ENCODE measurements around the gene BMP10.

The BMP10 gene

GRCh38 chr2:68849579-68850030 is 21.6 kb downstream of the BMP10 start:
- Histone ChIP-seq H4K8ac (ENCODE audit: low read length) (no peak overlapping the region), H2AK5ac (ENCODE audit: low read length, severe bottlenecking) (no peak overlapping the region), H3K27ac (ENCODE audit: low read length, poor library complexity, severe bottlenecking) (no peak overlapping the region), H3K4me3 (ENCODE audit: insufficient read depth in 1 of 2, low read depth in 1 of 2, low read length in 2 of 2) (no peak overlapping the region), H3K4me1 (ENCODE audit: control insufficient read depth, insufficient read depth, low read depth, low read length) (no peaks in the 10 kb centered on the region), H2BK12ac (ENCODE audit: low read length in 2 of 2) (no peak overlapping the region), H3K4me2 (ENCODE audit: low read length, poor library complexity, severe bottlenecking) (no peak overlapping the region), H3K4ac (ENCODE audit: low read depth in 1 of 2, low read length in 2 of 2) (no peak overlapping the region), H2BK15ac (ENCODE audit: low read depth, poor library complexity, severe bottlenecking) (no peak overlapping the region), H2BK5ac (ENCODE audit: low read depth, low read length, poor library complexity, severe bottlenecking) (no peak overlapping the region), H3K79me1 (replicated peaks; ENCODE audit: low read length, poor library complexity, severe bottlenecking) (no peaks in the 10 kb centered on the region), H3K9ac (ENCODE audit: low read length) (no peak overlapping the region), H4K91ac (ENCODE audit: low read length) (no peak overlapping the region), H3K9me3 (ENCODE audit: control insufficient read depth, low read length) (no peaks in the 10 kb centered on the region), H2BK120ac (ENCODE audit: low read depth, low read length) (no peak overlapping the region), H3K27me3 (ENCODE audit: control insufficient read depth in 1 of 2, insufficient read depth in 1 of 2, low read length in 2 of 2) (peaks cover 7 to 37% of the 10 kb centered on the region in 2 experiments), H3K18ac (ENCODE audit: low read depth in 1 of 2, low read length in 2 of 2) (no peak overlapping the region), H2AFZ (ENCODE audit: low read depth, low read length) (no peak overlapping the region), H3K14ac (ENCODE audit: low read length in 2 of 2) (no peak overlapping the region), H3K36me3 (ENCODE audit: control insufficient read depth in 1 of 2, insufficient read depth in 2 of 2, low read depth in 1 of 2, low read length in 2 of 2) (no peaks in the 10 kb centered on the region), H3K23ac (ENCODE audit: low read length in 2 of 2) (no peak overlapping the region)
- WGBS = 9% methylated on average over 3 of the region's 4 CpGs
- peak; percentile 97 for DNase-seq

GRCh38 chr2:68847751-68848150 is 23.4 kb downstream of the BMP10 start:
- H2BK5ac ChIP-seq (ENCODE audit: low read depth, low read length, poor library complexity, severe bottlenecking) = no peak overlapping the region
- no peaks in the 10 kb centered on the region for H3K9me3 ChIP-seq (ENCODE audit: control insufficient read depth, low read length)
- H2AK5ac ChIP-seq (ENCODE audit: low read length, severe bottlenecking) = no peak overlapping the region
- H3K9ac ChIP-seq (ENCODE audit: low read length) = no peak overlapping the region
- DNase-seq = no peak
- H3K4me2 ChIP-seq (ENCODE audit: low read length, poor library complexity, severe bottlenecking) = no peak overlapping the region
- no peak overlapping the region for H2BK120ac ChIP-seq (ENCODE audit: low read depth, low read length)
- H3K4me3 ChIP-seq (ENCODE audit: insufficient read depth in 1 of 2, low read depth in 1 of 2, low read length in 2 of 2) = no peak overlapping the region
- H3K27me3 ChIP-seq (ENCODE audit: control insufficient read depth in 1 of 2, insufficient read depth in 1 of 2, low read length in 2 of 2) = peaks cover 7 to 37% of the 10 kb centered on the region in 2 experiments
- H3K4me1 ChIP-seq (ENCODE audit: control insufficient read depth, insufficient read depth, low read depth, low read length) = no peaks in the 10 kb centered on the region
- no peak overlapping the region for H2BK15ac ChIP-seq (ENCODE audit: low read depth, poor library complexity, severe bottlenecking)
- H2BK12ac ChIP-seq (ENCODE audit: low read length in 2 of 2) = peak overlapping the region in 1 of 2 experiments; percentile 37
- H3K27ac ChIP-seq (ENCODE audit: low read length, poor library complexity, severe bottlenecking) = no peak overlapping the region
- no peak overlapping the region for H3K14ac ChIP-seq (ENCODE audit: low read length in 2 of 2)
- H3K4ac ChIP-seq (ENCODE audit: low read depth in 1 of 2, low read length in 2 of 2) = no peak overlapping the region
- H2AFZ ChIP-seq (ENCODE audit: low read depth, low read length) = no peak overlapping the region
- H3K23ac ChIP-seq (ENCODE audit: low read length in 2 of 2) = no peak overlapping the region
- no peak overlapping the region for H4K8ac ChIP-seq (ENCODE audit: low read length)
- H4K91ac ChIP-seq (ENCODE audit: low read length) = no peak overlapping the region
- H3K18ac ChIP-seq (ENCODE audit: low read depth in 1 of 2, low read length in 2 of 2) = no peak overlapping the region
- no peaks in the 10 kb centered on the region for H3K36me3 ChIP-seq (ENCODE audit: control insufficient read depth in 1 of 2, insufficient read depth in 2 of 2, low read depth in 1 of 2, low read length in 2 of 2)
- H3K79me1 ChIP-seq (replicated peaks; ENCODE audit: low read length, poor library complexity, severe bottlenecking) = no peaks in the 10 kb centered on the region

GRCh38 chr2:68846091-68846490 is 25.1 kb downstream of the BMP10 start:
- Histone ChIP-seq H2BK12ac (ENCODE audit: low read length in 2 of 2) (no peak overlapping the region), H3K4me3 (ENCODE audit: insufficient read depth in 1 of 2, low read depth in 1 of 2, low read length in 2 of 2) (no peak overlapping the region), H3K14ac (ENCODE audit: low read length in 2 of 2) (no peak overlapping the region), H3K27me3 (ENCODE audit: control insufficient read depth in 1 of 2, insufficient read depth in 1 of 2, low read length in 2 of 2) (peaks cover 7 to 38% of the 10 kb centered on the region in 2 experiments), H3K23ac (ENCODE audit: low read length in 2 of 2) (no peak overlapping the region), H3K36me3 (ENCODE audit: control insufficient read depth in 1 of 2, insufficient read depth in 2 of 2, low read depth in 1 of 2, low read length in 2 of 2) (no peaks in the 10 kb centered on the region), H3K4ac (ENCODE audit: low read depth in 1 of 2, low read length in 2 of 2) (no peak overlapping the region), H3K4me2 (ENCODE audit: low read length, poor library complexity, severe bottlenecking) (no peak overlapping the region), H2AFZ (ENCODE audit: low read depth, low read length) (no peak overlapping the region), H3K79me1 (replicated peaks; ENCODE audit: low read length, poor library complexity, severe bottlenecking) (no peaks in the 10 kb centered on the region), H2BK120ac (ENCODE audit: low read depth, low read length) (no peak overlapping the region), H3K9me3 (ENCODE audit: control insufficient read depth, low read length) (no peaks in the 10 kb centered on the region), H3K27ac (ENCODE audit: low read length, poor library complexity, severe bottlenecking) (no peak overlapping the region), H3K9ac (ENCODE audit: low read length) (no peak overlapping the region), H2AK5ac (ENCODE audit: low read length, severe bottlenecking) (no peak overlapping the region), H2BK15ac (ENCODE audit: low read depth, poor library complexity, severe bottlenecking) (no peak overlapping the region), H3K4me1 (ENCODE audit: control insufficient read depth, insufficient read depth, low read depth, low read length) (no peaks in the 10 kb centered on the region), H4K91ac (ENCODE audit: low read length) (no peak overlapping the region), H2BK5ac (ENCODE audit: low read depth, low read length, poor library complexity, severe bottlenecking) (no peak overlapping the region), H4K8ac (ENCODE audit: low read length) (no peak overlapping the region), H3K18ac (ENCODE audit: low read depth in 1 of 2, low read length in 2 of 2) (no peak overlapping the region)
- 81% methylated on average over 2 of the region's 3 CpGs for WGBS
- no peak for DNase-seq

GRCh38 chr2:68845043-68845442 is 26.2 kb downstream of the BMP10 start:
- Histone ChIP-seq H3K18ac (ENCODE audit: low read depth in 1 of 2, low read length in 2 of 2) (no peak overlapping the region), H3K23ac (ENCODE audit: low read length in 2 of 2) (no peak overlapping the region), H3K27ac (ENCODE audit: low read length, poor library complexity, severe bottlenecking) (no peak overlapping the region), H2BK5ac (ENCODE audit: low read depth, low read length, poor library complexity, severe bottlenecking) (no peak overlapping the region), H3K27me3 (ENCODE audit: control insufficient read depth in 1 of 2, insufficient read depth in 1 of 2, low read length in 2 of 2) (peaks cover 7 to 29% of the 10 kb centered on the region in 2 experiments), H4K91ac (ENCODE audit: low read length) (no peak overlapping the region), H3K4me3 (ENCODE audit: insufficient read depth in 1 of 2, low read depth in 1 of 2, low read length in 2 of 2) (no peak overlapping the region), H4K8ac (ENCODE audit: low read length) (no peak overlapping the region), H3K4me1 (ENCODE audit: control insufficient read depth, insufficient read depth, low read depth, low read length) (no peaks in the 10 kb centered on the region), H3K4me2 (ENCODE audit: low read length, poor library complexity, severe bottlenecking) (no peak overlapping the region), H3K36me3 (ENCODE audit: control insufficient read depth in 1 of 2, insufficient read depth in 2 of 2, low read depth in 1 of 2, low read length in 2 of 2) (no peaks in the 10 kb centered on the region), H2AFZ (ENCODE audit: low read depth, low read length) (no peak overlapping the region), H2BK120ac (ENCODE audit: low read depth, low read length) (no peak overlapping the region), H3K14ac (ENCODE audit: low read length in 2 of 2) (no peak overlapping the region), H2BK15ac (ENCODE audit: low read depth, poor library complexity, severe bottlenecking) (no peak overlapping the region), H3K9ac (ENCODE audit: low read length) (no peak overlapping the region), H3K79me1 (replicated peaks; ENCODE audit: low read length, poor library complexity, severe bottlenecking) (no peaks in the 10 kb centered on the region), H3K9me3 (ENCODE audit: control insufficient read depth, low read length) (no peaks in the 10 kb centered on the region), H2BK12ac (ENCODE audit: low read length in 2 of 2) (no peak overlapping the region), H3K4ac (ENCODE audit: low read depth in 1 of 2, low read length in 2 of 2) (no peak overlapping the region), H2AK5ac (ENCODE audit: low read length, severe bottlenecking) (no peak overlapping the region)
- 90% methylated on average over 2 of the region's 2 CpGs for WGBS
- DNase-seq = no peak

Data from mesenchymal stem cell (in vitro differentiated cells and primary cell).